DOHH2 (cell line): ENCODE measurements around the gene FGGY.

Experiments used
- EZH2phosphoT487 ChIP-seq: fragments of 200-600 bp; sonication (generic); IDR thresholded peaks from 2 replicates; pipeline ENCODE4 v1.6.1; 2017; ENCODE audit warnings: borderline replicate concordance, mild to moderate bottlenecking, antibody characterized with exemption, low read length, moderate library complexity, mixed read lengths
- TF ChIP-seq, protein P1 (sequence below): fragments of 200-600 bp; sonication (generic); IDR thresholded peaks from one replicate; pipeline ENCODE4 v1.5.1; 2014; ENCODE audit warnings: antibody characterized with exemption, mild to moderate bottlenecking, low read depth, low read length; ENCODE audit not compliant: poor library complexity, severe bottlenecking

DNA sequence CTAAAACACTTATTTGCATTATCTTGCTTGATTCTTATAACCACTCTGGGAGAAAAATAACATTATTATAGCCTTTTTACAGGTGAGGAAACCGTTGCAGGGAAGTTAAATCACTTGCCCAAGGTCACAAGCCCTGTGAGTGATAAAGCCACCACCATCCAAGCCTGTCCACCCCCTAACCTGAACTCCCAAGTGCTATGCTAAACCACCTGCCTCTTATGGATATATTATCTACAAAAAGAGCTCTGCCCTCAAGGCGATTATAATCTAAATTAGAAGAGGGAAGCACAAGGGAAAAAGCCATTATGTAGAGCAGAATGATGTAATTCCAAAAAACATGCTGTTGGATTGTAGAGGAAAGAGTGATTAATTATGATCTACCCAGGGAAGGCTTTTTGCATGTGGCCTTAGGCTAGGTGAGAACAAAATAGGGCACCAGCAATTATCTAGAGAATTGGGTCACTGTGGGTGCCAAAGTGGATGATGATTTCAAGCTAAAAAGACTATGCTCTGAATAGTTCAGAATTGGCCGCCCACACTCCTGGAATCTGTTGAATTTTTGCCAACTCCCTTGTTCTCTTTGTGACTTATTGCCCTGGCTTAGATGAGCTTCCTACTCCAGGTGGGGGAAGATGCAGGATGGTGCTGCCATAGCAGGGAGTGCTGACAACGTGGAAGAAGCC, 205.3 kb downstream of the FGGY start:
- TF ChIP-seq, protein P1, sequence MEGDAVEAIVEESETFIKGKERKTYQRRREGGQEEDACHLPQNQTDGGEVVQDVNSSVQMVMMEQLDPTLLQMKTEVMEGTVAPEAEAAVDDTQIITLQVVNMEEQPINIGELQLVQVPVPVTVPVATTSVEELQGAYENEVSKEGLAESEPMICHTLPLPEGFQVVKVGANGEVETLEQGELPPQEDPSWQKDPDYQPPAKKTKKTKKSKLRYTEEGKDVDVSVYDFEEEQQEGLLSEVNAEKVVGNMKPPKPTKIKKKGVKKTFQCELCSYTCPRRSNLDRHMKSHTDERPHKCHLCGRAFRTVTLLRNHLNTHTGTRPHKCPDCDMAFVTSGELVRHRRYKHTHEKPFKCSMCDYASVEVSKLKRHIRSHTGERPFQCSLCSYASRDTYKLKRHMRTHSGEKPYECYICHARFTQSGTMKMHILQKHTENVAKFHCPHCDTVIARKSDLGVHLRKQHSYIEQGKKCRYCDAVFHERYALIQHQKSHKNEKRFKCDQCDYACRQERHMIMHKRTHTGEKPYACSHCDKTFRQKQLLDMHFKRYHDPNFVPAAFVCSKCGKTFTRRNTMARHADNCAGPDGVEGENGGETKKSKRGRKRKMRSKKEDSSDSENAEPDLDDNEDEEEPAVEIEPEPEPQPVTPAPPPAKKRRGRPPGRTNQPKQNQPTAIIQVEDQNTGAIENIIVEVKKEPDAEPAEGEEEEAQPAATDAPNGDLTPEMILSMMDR, result no peak
- TF ChIP-seq EZH2phosphoT487, result no peak
